GM15510 (cell line): ENCODE results near the gene NOM1.
A peak's percentile ranks its signal among the peaks of the same experiment; 100 is the strongest.

Experiments used
- POLR2A ChIP-seq: IDR thresholded peaks from 3 replicates; pipeline ENCODE4 v1.6.1; 2011; ENCODE audit warnings: borderline replicate concordance; ENCODE audit not compliant: insufficient read length; ENCODE audit errors: extremely low read depth

NOM1 gene, protein sequence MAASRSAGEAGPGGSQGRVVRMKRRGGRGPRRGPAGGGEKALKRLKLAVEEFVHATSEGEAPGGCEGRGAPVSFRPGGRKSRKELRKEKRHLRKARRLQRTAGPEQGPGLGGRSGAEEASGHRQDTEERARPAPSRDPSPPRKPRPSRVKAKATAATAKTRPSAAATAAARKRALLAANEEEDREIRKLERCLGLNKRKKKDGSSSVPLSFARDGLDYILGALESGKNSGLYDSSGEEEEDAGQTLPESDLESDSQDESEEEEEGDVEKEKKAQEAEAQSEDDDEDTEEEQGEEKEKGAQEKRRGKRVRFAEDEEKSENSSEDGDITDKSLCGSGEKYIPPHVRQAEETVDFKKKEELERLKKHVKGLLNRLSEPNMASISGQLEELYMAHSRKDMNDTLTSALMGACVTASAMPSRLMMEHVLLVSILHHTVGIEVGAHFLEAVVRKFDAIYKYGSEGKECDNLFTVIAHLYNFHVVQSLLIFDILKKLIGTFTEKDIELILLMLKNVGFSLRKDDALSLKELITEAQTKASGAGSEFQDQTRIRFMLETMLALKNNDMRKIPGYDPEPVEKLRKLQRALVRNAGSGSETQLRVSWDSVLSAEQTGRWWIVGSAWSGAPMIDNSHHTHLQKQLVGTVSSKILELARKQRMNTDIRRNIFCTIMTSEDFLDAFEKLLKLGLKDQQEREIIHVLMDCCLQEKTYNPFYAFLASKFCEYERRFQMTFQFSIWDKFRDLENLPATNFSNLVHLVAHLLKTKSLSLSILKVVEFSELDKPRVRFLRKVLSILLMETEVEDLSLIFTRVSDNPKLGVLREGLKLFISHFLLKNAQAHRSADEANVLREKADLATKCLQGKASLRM

GRCh38 chr7:156949541-156950380 is at the start of gene NOM1:
TSS of gene NOM1 (plus strand) at chr7:156949712. CDS start at chr7:156949738, 26 bp downstream.
- TF ChIP-seq POLR2A, result peak; percentile 85

GRCh38 chr7:156903232-156903909 is 46.1 kb upstream of the NOM1 start:
- no peak for TF ChIP-seq POLR2A

GRCh38 chr7:156906200-156906649 is 43.3 kb upstream of the NOM1 start:
- no peak for TF ChIP-seq POLR2A

GRCh38 chr7:156907656-156908055 is 41.9 kb upstream of the NOM1 start:
- TF ChIP-seq POLR2A, result no peak

- TF ChIP-seq POLR2A, result no peak
These were observed 30.9 kb upstream of the NOM1 start for GRCh38 chr7:156918635-156919034.

DNA sequence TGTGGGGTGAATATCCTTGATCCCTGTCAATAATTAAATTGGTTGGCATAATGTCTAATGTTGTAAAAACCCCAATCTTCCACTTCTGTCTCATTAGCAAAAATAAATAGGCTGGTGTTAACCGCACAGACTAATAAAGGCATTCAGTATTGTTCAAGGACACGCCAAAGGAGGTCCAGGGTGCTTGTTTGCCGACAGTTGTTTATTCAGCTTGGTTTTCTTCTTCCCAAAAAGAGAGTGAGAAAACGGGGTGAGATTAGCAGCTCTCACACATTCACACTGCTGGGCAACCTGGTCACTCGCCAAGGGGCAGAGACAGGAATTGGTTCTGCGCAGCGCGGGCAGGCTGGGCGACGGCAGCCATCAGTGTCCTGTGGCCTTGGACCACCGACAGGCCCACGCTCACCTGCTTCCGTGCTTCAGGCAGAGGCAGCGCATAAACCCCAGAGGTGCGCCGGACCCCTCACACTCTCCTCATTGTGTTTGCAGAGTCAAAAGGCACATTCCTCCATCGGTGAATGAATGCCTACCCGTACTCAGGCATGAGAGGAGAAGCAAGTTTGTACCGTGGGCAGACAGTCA is 30.3 kb upstream of the NOM1 start:
- TF ChIP-seq POLR2A, result no peak

- TF ChIP-seq POLR2A, result no peak
These were observed 29.4 kb upstream of the NOM1 start for GRCh38 chr7:156920076-156920475.

- no peak for TF ChIP-seq POLR2A
These were observed 21.7 kb upstream of the NOM1 start for GRCh38 chr7:156927571-156928405.

- no peak for TF ChIP-seq POLR2A
These were observed 21.1 kb upstream of the NOM1 start for GRCh38 chr7:156928406-156928747.

GRCh38 chr7:156929789-156930539 is 19.5 kb upstream of the NOM1 start:
- TF ChIP-seq POLR2A, result no peak

GRCh38 chr7:156932006-156932405 is 17.5 kb upstream of the NOM1 start:
- no peak for TF ChIP-seq POLR2A

DNA sequence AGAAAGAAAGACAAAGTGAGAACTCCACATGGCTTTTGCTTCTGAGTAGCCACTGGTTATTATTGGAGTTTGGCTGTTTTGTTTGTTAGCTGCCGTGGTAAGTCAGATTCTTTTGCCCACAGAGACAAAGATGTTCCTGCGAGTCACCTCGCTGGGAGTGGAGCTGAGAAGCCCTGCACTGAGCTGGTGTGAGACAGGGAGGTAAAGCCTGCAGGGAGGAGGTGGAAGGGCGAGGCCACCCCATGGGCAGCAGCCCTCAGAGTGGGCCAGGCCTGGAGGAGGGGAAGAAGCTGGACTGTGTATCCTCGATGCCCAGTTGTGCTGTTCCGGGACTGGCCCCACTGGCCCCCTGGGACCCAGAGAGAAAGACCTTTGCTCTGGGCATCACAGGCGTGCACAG is 14.3 kb upstream of the NOM1 start:
- TF ChIP-seq POLR2A, result no peak
